SK-N-SH (cell line): ENCODE data around the gene RGS18.

ENCODE experiments used
- EP300 ChIP-seq, 2 experiments: IDR thresholded peaks; 2 replicates each; pipeline versions ENCODE4 v1.4.0 to v1.6.1; 2012; ENCODE audit warnings: borderline replicate concordance in 1 of 2, low read depth in 1 of 2, low read length in 1 of 2
- IRF3 ChIP-seq: fragments of 150-350 bp; IDR thresholded peaks from 2 replicates; pipeline ENCODE4 v1.6.1; 2016; ENCODE audit warnings: mild to moderate bottlenecking, low read depth, low read length
- RAD21 ChIP-seq: IDR thresholded peaks from 2 replicates; pipeline ENCODE4 v1.6.1; 2012; ENCODE audit warnings: mild to moderate bottlenecking, low read length
- RCOR1 ChIP-seq: fragments of 150-350 bp; IDR thresholded peaks from 2 replicates; pipeline ENCODE4 v1.6.1; 2017; ENCODE audit warnings: antibody characterized with exemption, low read length
- ZBTB33 ChIP-seq: IDR thresholded peaks from 2 replicates; pipeline ENCODE4 v1.4.0; 2012; ENCODE audit warnings: low read depth, borderline replicate concordance
- TF ChIP-seq, protein P1 (sequence below): fragments of 200-600 bp; sonication (generic); IDR thresholded peaks from 2 replicates; pipeline ENCODE4 v1.6.1; 2017; ENCODE audit warnings: antibody characterized with exemption, mild to moderate bottlenecking, moderate library complexity

GRCh38 chr1:192186197-192186596 lies 27.9 kb downstream of the RGS18 start:
- TF ChIP-seq, protein P1, sequence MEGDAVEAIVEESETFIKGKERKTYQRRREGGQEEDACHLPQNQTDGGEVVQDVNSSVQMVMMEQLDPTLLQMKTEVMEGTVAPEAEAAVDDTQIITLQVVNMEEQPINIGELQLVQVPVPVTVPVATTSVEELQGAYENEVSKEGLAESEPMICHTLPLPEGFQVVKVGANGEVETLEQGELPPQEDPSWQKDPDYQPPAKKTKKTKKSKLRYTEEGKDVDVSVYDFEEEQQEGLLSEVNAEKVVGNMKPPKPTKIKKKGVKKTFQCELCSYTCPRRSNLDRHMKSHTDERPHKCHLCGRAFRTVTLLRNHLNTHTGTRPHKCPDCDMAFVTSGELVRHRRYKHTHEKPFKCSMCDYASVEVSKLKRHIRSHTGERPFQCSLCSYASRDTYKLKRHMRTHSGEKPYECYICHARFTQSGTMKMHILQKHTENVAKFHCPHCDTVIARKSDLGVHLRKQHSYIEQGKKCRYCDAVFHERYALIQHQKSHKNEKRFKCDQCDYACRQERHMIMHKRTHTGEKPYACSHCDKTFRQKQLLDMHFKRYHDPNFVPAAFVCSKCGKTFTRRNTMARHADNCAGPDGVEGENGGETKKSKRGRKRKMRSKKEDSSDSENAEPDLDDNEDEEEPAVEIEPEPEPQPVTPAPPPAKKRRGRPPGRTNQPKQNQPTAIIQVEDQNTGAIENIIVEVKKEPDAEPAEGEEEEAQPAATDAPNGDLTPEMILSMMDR: no peak
- TF ChIP-seq RAD21 (no peak), RCOR1 (no peak), IRF3 (no peak), ZBTB33 (no peak), EP300 (IDR thresholded peaks at IDR 0.05; ENCODE audit: borderline replicate concordance in 1 of 2, low read depth in 1 of 2, low read length in 1 of 2) (no peak)
